Stimulated activated CD4-positive, alpha-beta T cell treated with anti-CD3 and anti-CD28 coated beads, TNF-alpha, amount 100 ng/mL, for 48 hours (primary cell): ENCODE data around the gene ELMO3.
A peak's percentile ranks its signal among the peaks of the same experiment; 100 is the strongest.

Experiments used
- DNase-seq, 3 donors: peaks; one replicate each; pipeline ENCODE4 v3.0.0-alpha.2; 2020; ENCODE audit warnings: low read depth in 3 of 3

The ELMO3 gene, protein sequence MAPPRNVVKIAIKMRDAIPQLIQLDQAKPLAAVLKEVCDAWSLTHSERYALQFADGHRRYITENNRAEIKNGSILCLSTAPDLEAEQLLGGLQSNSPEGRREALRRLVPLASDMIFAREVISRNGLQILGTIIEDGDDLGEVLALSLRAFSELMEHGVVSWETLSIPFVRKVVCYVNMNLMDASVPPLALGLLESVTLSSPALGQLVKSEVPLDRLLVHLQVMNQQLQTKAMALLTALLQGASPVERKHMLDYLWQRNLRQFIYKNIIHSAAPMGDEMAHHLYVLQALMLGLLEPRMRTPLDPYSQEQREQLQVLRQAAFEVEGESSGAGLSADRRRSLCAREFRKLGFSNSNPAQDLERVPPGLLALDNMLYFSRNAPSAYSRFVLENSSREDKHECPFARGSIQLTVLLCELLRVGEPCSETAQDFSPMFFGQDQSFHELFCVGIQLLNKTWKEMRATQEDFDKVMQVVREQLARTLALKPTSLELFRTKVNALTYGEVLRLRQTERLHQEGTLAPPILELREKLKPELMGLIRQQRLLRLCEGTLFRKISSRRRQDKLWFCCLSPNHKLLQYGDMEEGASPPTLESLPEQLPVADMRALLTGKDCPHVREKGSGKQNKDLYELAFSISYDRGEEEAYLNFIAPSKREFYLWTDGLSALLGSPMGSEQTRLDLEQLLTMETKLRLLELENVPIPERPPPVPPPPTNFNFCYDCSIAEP

DNA sequence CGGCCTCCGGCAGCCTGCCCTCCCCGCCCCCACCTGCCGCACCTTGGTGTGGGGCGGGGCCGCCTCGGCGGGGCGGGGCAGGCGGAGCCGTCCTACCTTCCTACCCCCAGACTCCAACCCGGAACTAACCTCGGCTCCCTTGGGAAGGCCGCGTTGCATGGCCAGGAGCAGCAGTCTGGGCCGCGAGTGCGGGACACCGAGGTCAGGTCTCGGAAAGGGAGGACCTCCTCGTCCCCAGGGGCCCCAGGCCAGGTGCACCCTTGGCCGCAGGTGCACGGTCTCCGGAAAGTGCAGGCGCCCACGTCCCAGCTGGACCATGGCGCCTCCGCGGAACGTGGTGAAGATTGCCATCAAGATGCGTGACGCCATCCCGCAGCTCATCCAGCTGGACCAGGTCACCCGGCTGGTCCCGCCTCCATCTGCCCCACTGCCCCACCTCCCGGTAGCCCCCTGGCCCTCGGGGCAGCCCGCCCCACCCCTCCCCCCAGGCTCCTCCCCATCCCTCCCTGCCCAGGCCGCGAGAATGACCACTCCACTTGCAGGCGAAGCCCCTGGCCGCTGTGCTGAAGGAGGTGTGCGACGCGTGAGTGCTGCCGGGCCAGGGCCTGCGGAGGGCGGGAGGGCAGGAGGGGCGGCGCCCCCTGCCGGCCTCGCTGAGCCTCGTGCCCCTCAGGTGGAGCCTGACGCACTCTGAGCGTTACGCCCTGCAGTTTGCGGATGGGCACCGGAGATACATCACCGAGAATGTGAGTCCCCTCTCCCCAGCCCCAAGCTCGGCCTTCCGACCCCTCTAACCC is at the start of gene ELMO3:
Gene ELMO3, plus strand, starts transcription at position 121 of the 797 bp plus-strand sequence. Its CDS starts 196 bp downstream, at position 317.
- DNase-seq: no peak

GRCh38 chr16:67149276-67150046 is 49.5 kb upstream of the ELMO3 start:
- DNase-seq: no peak

DNA sequence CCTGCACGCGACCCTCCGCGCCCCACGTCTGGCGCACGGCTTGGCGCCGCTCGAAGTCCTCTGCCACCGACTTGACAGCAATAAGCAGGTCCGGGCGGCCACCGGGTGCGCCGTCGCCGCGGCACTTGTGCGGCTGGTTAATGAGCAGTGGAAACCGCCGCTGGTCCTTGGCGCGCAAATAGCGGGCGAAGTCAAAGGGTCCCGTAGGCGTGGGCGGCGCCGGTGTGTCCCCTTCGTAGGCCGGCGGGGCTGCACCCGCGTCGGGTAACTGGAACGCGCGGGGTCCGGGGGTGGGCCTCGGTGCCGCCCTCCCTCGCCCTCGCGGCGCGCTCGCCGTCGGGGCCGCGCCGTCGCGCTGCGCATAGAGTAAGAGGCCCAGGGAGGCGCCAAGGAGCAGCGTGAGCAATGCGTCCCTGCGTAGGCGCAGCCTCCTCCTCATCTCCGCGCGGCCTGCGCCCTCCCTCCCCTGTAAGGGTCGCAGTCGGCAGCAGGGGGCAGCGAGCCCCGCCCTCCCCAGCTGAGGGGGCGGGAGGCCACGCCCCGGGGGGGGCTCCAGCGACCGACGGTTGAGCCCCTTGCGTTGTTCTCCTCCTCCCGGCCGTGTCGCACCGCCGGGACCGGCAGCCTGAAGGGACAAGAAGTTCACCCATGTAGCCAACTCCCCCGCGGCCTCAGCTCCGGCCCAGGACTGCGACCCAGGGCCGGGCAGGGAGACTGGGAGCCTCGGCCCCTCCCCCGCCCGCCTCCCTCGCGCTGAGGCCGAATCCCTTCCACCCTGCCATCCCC is 48.7 kb upstream of the ELMO3 start:
- DNase-seq: no peak

DNA sequence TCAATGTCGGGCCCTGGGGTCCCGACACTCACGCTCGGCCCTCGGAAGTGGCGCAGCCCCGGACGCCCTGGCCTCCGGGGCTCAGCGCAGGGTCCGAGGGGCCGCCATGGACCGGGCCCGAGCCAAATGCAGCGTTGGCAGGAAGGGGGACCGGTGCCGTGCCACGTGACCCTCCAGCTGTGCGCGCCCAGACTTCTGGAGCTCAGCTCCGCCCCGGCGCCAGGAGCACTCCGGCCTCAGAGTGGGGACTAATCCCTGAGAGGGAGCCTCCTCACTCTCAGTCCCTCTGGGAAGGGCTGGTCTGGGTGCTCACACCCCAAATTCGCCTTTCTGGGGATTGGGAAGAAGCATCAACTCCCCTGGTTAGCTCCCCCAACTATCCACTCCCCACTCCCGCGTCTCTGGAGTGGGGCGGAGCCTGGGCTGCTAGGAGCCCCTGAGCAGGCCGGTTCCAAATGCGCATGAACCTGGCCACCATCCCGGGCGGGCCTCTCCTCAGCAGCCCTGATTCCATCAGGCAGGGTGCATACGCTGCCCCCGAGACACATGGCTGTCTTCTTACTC is 48.0 kb upstream of the ELMO3 start, which contains the start of gene B3GNT9:
Gene B3GNT9, minus strand, starts transcription at position 166 of the 564 bp plus-strand sequence. CDS start 513 bp downstream, outside the sequence.
- no peak for DNase-seq

- DNase-seq: no peak
Measured at GRCh38 chr16:67151431-67152097, 47.4 kb upstream of the ELMO3 start.

DNA sequence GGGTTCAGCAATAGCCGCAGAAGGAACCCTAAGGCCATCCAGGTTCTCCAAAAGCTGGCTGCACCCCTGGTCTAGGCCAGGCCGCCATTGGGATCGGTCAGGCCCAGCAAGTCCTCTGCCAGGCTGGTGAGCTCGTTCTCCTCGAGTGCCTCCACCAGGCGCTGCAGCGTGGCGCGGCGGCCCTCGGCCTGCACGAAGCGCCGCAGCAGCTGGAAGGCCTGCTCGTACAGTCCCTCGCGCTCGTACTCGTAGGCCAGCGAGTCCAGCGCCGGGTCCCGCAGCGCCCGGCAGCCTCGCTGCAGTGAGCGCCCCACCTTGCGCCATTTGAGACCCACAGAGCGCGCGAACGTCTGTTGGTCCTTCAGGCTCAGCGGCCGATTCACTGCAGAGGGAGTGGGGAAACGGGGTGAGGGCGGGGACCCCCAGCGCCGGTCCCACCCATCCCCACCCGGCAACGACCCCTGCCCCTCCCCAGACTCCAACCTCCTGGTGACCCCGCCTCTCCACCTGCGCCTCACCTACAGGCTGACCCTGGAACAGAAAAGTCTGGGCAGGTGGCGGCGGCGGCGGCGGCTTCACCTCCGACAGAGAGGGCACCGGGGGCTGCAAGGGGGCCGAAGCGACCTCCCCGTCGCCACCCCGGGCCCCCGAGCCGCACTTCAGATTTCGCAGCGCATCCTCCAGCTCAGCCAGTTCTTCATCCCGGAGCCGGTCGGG is 44.2 kb upstream of the ELMO3 start:
- DNase-seq: no peak

- DNase-seq: peak in 2 of 3 donors; percentile 61 to 71
Measured at GRCh38 chr16:67155295-67156142, 43.4 kb upstream of the ELMO3 start.

- DNase-seq: no peak
Measured at GRCh38 chr16:67156143-67156844, 42.6 kb upstream of the ELMO3 start.

DNA sequence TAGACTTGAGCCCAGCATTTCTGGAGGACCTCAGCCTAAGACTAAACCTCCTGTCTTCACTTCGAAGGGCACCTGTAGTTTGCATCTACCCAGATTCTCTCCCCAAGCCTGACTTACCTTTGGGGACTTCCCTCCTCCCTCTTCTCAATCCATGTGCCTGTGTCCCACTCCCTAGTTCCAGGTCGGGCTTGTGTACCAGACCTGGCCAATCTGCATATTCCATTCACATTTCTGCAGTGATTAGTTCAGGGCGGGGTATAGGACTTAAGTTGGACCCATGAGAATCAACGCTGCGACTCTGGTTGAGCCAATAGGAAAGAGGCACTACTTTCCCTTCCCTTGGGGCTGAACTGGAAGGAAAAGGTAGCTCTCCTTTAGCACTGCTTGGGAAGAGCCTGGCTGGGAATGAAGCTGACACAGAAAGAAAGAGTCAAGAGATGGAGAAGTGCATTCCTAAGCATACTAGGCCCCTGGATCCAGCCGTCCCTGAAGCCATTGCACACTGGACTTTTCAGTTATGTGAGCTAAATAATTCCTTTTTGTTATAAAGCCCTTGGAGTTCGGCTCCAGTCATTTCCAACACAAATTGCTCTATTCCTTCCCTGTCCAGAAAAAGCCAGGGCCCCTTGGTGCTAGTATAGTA is 41.7 kb upstream of the ELMO3 start:
- DNase-seq: no peak

DNA sequence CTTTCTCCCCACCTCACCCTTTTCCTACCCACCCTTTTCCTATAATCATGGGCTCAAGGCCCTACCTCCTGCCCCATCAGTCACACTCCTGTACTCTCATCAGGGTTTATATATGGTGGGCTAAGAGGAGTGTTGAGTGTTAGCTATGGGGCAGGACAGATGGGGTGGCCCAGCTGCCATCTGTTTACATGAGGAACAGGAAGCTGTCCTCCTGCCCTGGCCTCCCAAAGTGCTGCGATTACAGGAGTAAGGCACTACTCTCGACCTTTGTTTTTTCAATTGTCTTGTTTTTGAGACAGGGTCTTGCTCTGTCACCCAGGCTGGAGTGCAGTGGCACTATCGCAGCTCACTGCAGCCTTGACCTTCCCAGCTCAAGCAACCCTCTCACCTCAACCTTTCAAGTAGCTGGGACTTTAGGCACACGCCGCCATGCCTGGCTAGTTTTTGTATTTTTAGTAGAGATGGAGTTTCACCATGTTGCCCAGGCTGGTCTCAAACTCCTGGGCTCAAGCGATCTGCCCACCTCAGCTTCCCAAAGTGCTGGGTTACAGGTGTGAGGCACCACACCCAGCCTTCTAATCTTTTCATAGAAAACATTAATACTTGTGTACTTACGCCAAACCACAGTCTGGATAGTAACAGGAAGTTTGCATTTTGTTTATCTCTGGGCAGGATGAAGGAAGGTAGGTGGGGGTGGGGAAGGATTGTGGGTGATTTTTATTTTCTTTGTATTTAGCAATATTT is 40.9 kb upstream of the ELMO3 start:
- DNase-seq: no peak

DNA sequence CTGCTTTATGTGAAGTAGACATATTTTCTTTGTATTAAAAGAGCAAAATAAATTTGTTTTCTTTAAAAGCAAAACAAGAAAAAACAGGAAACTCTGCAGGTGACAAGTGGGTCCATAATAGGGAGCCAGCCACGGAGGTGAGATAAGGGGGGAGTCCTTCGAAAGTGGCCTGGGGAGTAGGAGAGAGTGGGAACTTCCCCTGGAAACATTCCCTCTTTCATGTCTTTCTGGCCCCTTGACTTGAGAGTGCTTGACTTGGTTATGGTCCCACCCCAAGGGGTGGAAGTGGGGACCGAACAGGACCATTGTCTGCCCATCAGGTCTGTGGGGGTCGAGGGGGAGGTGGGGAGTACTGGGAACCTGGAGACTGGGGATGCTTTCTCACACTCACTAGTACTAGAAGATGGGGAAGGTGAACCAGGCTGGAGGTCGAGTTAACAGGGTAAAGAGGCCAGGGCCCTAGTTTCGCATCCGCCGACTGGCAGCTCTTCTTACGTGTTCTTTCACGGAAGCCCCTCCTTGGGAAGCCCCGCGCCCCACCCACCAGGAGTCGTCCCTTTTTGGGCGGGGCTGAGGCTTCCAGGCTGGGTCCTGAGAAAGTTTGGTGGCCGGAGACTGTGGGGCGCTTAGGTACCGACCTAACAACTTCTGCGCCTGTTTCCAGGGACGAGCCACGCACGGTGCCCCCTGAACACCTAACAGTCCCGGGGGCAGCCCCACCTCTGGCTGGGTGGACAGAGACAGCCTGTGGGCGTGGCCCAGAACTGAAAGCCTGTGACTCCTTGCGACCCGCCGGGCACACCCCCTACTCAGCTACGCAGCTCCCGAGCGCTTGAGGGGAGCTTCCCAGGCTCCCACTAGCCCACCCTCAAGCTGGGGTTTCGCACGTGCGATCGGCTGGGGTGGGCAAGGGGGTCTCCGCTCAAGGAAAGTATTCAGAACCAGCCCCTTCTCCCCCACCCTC is 40.0 kb upstream of the ELMO3 start:
- peak in 2 of 3 donors; percentile 61 to 77 for DNase-seq

GRCh38 chr16:67161595-67162058 is 37.3 kb upstream of the ELMO3 start:
- DNase-seq: no peak

GRCh38 chr16:67162506-67163163 is 36.3 kb upstream of the ELMO3 start:
- no peak for DNase-seq
